T-helper 1 cell (primary cell): ENCODE results near the gene TRPV2.

ENCODE experiments used
- DNase-seq, 5 donors: peaks; one replicate each; pipeline ENCODE4 v3.0.0-alpha.2; 2012 to 2020

Gene TRPV2

DNA sequence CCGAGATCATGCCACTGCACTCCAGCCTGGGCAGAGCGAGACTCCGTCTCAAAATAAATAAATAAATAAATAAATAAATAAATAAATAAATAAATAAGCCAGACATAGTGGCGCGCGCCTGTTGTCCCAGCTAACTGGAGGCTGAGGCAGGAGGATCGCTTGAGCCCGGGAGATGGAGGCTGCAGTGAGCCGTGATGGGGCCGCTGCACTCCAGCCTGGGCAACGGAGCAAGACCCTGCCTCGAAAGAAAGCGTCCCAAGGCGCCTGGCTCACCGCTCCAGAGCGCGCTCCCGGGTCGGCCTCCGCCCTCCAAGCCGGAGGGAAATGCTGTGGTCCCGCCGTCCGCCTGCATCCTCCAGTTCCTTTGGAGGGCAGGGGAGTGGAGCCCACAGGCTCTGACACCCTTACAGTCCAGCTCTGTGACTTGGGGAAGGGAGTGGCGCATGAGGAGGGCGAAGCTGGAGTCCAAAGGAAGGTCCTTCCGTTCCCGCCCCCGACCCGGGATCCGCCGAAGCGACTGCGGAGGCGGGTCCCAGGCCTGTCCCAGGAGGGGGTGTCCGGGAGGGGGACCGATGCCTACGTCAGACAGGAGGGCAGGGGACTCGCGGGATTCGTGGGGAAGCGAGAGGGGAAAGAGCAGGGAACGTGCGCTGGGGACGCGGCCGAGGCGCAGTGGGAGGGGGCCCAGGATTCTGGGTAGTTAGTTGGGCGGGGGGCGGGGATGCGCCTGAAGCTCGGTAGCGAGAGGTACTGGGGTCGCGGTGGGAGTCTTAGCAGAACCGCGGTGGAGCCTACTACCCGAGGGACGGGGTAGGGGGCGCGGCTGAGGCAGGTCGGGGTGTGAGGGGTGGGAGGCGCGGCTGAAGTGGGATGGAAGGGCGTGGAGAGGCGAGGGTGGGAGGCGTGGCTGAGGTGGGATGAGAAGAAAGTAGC is 8.4 kb upstream of the TRPV2 start:
- DNase-seq = no peak

DNA sequence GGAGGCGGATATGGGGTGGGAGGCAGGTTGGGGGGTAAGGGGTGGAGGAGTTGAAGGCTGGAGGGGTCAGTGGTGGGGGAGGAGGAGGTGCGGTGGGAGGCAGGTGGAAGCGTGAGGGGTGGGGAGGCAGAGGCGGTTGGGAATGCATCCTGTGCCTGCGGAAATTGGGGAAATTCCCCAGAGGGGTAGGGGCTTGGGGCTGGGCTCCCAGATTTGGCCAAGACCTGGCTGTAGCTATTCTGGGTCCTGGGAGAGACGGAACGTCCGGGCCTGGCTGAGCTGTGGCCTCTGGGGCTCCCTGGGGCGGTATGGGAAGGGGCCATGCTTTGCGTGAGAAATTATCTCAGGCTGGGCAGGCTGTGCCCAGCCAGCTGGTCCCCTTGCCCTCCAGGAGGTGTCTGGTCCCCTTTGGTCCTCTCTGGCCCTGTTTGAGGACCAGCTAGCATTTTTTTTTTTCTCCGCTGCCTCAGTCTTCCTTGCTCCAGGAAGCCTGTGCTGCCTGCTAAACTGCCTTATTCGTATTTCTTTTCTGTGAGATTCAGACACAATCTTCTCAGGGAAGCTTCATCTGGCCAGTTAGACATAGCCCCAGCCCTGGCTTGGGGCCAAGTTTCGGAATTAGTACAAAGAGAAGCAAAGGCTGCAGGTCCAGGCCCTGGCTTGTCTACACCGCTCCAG is 7.3 kb upstream of the TRPV2 start:
- DNase-seq = no peak

DNA sequence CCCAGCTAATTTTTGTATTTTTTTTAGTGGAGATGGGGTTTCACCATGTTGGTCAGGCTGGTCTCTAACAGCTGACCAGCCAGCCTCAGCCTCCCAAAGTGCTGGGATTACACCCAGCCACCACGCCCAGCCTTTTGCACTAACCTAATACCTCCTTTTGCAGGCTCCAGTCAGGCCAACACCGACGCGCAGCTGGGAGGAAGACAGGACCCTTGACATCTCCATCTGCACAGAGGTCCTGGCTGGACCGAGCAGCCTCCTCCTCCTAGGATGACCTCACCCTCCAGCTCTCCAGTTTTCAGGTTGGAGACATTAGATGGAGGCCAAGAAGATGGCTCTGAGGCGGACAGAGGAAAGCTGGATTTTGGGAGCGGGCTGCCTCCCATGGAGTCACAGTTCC is 2.0 kb downstream of the TRPV2 start:
- no peak for DNase-seq

DNA sequence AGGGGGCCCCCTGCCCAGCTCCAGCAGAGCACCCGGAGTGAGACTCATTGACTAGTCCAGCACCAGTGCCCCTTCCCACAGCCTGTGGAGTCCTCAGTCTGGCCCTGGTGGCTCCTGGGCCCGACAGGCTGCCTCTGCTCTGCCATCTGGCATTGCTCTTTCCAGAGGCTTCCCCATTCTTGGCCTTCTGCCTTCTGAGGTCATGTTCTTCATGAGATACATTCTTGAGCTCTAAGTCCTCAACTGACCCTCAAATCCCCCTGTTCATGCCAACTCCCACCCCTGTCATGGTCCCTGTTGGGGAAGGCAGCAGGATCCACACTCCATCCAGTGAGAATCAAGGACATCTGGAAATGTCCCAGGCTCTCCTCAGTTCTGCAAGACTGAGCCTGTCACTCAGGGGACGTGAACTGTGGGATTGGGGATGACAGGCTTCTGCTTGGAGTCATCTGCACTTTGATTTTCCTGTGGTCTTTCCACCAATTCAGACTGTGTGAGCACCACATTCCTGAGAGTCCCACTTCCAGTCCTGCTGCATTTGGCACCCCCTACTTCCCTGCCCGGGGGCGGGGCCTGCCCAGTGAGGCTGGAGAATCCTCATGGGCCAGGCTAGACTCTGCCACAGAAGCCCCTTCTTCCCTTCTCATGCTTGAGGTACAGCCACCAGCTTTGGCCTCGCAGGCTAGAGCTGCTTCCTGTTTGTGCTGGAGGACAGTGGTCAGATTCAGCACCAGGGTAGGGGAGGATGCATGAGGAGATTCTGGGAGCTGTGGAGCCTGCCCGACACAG is 2.7 kb downstream of the TRPV2 start:
- no peak for DNase-seq

DNA sequence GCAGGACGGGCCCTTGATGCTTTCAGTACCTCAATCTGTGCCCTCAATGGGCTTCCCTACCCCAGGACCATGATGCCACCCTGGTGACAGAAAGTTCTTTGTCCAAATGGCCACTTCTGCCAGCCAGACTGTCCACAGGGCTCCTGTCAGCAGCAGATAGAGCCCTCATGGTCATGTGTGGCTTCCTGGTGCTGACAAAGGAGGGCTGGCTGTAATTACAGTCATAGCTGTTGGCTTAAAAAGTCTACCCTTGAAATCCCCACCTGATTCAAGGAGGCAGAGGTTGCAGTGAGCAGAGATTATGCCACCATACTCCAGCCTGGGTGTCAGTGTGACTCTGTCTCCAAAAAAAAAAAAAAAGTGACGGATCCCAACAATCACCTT is 3.3 kb downstream of the TRPV2 start:
- DNase-seq = peak in 1 of 5 donors; percentile 25

DNA sequence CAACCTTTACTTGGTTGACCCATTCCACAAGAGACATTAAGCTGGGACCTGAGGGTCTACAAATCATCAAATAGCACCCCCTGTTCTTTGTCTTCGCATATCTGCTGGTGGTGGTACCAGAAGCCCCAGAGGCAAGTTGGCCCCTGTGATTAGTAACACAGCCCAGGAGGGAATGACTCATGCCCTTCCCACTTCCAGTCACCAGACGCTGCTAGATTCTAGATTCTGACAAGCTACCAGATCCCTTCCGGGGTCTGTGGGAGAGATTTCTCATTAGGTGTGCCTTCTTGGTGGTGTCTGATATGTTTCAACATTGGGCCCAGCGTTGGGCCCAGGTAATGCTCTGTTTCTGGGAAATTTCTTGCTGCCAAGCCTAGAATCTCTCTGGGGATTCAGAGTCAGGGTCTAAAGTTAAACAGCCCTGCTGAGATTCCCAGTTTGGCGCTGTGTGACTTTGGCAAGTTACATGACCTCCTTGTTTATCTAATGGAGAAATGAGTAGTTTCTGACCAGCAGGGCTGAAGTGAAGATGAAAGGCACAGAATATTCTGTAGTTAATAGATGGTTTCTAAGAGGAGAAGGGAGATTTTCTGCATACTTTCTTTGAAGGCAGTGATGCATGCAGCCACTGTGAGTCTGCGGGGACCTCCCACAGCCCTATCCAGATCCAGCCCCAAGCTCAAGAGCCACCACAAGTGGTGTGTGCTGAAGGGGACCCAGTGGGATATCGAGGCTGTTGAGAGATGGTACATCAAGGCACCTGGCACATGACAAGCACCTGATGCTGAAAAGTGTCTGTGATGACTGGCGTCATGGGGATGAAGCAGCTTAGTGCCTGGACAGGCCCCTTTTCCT is 3.9 kb downstream of the TRPV2 start:
- peak in 2 of 5 donors; percentile 27 to 77 for DNase-seq

DNA sequence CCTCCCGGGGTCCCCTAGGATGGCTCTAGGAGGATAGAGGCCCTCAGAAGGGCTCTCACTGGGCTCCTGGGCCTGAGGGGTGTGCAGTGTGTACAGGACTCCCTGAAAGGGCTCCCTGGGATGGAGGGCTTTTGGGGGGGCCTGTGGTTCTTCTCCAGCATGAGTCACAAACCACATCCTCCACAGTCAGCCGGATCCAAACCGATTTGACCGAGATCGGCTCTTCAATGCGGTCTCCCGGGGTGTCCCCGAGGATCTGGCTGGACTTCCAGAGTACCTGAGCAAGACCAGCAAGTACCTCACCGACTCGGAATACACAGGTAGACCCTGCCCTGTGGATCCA is 4.5 kb downstream of the TRPV2 start:
- peak in 2 of 5 donors; percentile 21 to 56 for DNase-seq

DNA sequence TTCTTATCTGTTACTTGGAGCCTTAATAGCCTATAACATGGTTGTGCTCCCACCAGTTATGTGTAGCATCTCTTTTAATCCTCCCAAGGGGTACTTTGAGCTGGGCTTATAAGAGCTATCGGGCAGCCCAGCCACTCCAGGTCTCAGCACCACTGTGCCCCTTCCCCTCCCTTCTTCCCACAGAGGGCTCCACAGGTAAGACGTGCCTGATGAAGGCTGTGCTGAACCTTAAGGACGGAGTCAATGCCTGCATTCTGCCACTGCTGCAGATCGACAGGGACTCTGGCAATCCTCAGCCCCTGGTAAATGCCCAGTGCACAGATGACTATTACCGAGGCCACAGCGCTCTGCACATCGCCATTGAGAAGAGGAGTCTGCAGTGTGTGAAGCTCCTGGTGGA is 7.0 kb downstream of the TRPV2 start:
- no peak for DNase-seq

DNA sequence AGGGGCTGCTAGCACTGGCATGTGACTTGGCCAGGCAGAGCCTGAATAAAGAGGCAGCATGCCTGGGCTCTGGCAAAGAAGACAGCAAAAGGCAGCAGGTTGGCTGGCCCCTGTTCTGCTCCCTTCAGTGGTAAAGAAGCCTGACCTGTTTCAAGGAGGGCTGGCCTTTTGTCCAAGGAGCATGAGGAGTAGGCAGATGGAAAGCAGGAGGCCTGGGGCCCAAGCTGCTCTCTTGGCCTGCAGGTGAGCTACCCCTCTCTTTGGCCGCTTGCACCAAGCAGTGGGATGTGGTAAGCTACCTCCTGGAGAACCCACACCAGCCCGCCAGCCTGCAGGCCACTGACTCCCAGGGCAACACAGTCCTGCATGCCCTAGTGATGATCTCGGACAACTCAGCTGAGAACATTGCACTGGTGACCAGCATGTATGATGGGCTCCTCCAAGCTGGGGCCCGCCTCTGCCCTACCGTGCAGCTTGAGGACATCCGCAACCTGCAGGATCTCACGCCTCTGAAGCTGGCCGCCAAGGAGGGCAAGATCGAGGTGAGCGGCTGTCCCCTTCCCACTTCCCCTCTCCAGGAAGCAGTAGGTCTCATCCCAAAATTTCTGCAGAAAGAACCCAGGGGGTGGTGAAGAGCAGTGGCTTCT is 8.0 kb downstream of the TRPV2 start:
- no peak for DNase-seq

DNA sequence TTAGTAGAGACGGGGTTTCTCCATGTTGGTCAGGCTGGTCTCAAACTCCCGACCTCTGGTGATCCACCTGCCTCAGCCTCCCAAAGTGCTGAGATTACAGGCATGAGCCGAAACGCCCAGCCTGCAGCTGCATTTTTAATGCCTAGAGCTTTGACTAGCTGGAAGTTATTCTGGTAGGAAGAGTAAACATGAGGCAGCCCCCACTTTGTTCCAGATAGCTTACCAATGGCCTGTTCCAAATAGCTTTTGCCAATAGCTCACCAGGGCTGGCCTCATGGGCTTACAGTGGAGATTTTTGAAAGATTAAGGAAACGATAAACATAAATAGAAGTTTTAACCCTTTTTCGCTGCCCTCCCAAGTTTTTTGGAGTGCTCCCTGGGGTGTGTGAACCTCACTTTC is 9.8 kb downstream of the TRPV2 start:
- DNase-seq = no peak

DNA sequence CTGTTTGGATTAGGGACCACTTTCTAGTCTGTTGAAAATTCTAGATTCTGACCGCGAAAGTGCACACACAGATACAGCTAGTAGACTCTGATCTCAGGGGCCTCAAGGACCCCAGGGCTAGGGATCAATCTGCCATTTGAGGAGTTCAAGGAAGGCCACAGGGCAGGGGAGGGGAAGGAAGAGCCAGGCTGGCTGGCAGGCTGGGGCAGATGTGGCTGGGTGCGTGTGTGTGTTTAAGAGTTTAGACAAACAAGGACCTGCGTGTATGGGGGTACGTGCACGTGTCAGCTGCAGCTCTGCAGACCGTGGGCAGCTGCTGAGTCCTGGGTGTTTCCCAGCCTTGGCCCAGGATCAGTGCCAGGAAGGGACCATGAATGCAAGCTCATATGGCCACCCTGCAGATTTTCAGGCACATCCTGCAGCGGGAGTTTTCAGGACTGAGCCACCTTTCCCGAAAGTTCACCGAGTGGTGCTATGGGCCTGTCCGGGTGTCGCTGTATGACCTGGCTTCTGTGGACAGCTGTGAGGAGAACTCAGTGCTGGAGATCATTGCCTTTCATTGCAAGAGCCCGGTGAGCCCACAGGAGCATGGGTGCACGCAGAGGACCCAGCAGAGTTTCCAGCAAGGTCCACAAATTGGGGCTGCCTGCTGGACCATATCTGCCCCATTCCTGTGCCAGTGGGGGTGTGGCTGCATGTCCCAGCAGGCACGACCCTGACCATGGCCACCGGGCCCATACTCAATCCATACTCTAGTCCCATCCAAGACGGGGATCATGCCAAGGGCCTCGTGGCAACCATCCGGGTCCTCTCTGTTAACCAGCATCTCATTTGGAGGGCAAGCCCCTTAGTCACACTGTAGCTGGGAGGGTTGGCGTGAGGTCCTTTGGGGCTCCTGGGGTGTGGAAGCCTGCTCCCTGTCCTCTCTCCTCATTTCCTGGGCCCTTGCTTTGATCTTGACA is 10.6 kb downstream of the TRPV2 start:
- DNase-seq = no peak

DNA sequence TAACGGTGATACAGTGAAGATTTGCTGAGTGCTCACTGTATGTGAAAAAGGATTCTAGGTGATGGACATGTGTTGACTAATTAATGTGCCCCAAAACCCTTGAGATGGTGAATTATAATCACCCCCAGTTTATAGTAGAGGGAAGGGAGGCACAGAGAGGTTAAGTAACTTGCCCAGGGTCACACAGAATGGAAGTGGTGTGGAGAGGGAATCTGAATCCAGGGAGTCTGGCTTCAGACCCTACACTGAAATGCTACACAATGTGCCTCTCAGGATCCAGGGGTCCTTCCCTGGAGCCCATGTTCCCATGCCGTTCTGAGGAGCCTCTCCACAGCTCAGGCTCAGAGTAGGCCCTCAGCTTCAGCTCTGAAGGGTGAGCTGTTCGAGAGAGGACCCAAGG is 11.6 kb downstream of the TRPV2 start:
- DNase-seq = no peak

DNA sequence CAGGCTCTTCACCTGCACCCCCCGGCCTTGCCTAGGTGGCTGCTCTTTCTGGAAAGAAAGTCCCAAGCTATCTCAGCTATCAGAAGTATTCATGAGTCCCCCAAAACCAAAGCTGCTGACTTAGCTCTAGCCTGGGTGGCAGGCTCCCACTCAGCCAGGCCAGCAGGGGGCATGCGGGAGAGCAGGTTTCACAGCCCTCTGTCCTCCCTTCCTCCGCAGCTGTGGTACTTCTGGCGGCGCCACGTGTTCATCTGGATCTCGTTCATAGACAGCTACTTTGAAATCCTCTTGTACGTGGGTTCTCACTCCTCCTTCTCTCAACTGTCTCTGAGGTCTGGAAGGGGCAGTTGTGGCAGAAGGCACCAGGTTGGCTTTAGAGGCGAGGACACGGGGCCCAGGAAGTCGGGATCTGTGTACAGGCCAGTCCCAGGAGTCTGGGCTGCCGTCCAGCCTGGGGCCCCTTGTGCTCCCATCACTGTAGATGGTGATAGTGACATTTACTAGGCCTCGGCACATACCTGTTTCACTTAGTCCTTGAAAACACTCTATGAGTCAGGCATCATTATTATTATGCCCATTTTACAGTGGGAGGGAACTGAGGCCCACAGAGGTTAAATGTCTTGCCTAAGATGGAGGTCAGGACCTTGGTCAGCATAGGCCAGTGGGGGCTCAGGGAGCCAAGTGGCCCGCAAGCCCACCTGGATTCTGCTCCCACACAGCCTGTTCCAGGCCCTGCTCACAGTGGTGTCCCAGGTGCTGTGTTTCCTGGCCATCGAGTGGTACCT is 12.9 kb downstream of the TRPV2 start:
- peak in 2 of 5 donors; percentile 22 to 24 for DNase-seq

DNA sequence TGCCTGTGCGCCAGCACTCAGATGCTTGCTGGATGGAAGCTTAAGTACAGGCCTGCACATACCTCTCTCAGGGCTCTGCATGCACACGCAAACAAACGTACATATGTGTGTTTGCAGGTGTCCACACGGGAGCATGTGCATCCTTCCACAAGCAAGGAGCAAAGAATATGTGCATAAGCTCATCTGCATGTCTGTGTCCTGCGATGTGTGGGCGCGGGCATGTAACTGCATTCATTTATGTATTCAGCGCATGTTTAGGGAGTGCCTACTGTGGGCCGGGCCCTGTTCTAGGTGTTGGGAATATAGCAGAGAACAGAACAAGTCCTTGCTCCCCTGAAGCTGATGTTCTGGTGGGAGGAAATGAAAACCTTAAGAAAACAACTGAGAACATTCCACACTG is 13.7 kb downstream of the TRPV2 start:
- DNase-seq = no peak

DNA sequence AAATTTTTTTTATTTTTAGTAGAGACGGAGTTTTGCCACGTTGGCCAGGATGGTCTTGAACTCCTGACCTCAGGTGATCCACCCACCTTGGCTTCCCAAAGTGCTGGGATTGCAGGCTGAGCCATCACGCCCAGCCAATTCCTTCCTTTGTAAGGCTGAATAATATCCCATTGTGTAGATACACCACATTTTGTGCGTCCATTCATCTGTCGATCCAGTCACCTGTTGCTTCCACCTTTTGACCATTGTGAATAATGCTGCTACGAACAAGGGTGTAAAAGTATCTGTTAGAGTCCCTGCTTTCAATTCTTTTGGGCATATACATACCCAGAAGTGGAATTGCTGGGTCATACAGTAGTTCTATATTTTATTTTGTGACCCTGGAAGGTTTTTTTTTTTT is 15.3 kb downstream of the TRPV2 start:
- DNase-seq = no peak

DNA sequence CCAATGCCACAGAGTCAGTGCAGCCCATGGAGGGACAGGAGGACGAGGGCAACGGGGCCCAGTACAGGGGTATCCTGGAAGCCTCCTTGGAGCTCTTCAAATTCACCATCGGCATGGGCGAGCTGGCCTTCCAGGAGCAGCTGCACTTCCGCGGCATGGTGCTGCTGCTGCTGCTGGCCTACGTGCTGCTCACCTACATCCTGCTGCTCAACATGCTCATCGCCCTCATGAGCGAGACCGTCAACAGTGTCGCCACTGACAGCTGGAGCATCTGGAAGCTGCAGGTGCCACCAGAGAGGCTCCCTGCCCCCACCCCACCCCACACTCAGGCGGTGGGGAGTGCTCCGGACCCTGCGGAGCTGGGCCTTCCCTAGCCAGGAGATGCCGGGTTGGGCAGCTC is 16.6 kb downstream of the TRPV2 start:
- DNase-seq = no peak

DNA sequence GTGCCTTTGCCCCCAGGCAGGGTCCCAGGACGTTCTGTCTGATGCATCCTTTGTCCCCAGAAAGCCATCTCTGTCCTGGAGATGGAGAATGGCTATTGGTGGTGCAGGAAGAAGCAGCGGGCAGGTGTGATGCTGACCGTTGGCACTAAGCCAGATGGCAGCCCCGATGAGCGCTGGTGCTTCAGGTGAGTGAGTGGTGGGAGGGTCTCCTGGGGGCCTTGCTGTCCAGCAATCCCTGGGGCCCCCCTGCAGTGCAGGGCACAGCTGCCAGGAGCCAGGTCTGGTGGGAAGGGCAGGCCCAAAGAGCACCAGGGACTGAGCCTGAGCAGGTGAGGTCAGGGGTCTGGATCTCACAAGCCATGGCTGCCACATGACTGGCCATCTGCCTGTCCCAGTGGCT is 18.1 kb downstream of the TRPV2 start:
- DNase-seq = no peak

DNA sequence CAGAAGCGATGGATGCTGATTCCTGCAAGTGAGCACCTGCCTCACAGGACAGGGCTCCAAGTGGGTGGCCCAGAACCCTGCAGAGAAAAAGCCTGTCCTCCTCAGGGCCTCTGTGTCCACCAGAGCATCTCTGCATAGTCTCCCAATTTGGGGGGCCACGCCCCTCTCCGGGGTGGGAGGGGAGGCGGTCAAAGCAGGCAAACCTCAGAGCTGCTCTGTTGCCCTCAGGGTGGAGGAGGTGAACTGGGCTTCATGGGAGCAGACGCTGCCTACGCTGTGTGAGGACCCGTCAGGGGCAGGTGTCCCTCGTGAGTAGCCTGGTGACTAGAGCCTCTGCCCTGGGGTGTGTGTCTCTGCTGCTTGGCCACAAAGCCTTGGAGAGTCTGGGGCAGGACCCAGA is 19.3 kb downstream of the TRPV2 start:
- DNase-seq = no peak

DNA sequence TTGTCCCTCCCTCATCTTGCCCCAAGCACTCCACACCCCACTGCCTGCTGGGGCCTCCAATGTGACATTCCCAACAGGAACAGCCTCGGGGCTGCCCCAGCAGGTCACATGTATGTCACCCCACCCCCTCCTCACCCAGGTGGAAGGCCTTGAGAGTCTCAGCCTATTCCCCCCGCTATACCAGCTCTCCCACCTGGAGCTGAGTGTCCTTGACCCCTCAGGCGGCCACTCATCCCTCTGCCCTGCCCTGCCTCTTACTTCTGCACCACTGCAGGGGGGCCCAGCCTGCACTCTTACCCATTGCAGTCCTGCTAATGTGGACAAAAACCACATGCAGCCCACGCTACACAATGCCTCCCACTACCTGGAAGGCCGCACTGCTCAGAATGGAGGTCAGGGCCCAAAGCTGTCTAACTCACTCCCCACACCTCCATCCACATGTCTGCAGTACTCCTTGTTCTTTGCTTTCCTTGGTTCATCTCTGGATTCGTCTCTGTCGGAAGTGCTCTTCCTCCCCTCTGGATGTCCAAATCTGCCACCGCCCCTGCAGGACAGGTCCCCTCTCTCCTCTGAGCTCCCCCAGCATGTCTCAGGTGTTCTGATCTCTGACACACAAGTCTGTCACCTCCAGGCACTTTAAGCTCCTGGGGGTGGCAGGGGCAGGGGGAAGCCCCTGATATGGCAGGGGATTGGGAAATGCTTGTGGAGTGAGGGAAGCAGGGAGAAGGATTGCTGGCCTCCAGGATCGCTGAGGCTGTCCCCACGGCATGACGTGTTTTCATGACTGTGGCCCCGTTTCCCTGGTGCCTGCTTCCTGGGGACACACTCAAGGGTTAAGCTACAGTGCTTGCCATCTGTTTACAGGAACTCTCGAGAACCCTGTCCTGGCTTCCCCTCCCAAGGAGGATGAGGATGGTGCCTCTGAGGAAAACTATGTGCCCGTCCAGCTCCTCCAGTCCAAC is 20.8 kb downstream of the TRPV2 start:
- no peak for DNase-seq
